Spleen (tissue), 11 donors: Measurements from ENCODE around the gene DPYSL3. TPM values are rescaled to one million over a fixed set of nuclear protein-coding genes. Genes with fewer than 3 reads are reported as not detected.

Experiments used
- DNase-seq: peaks from one replicate; pipeline ENCODE4 v3.0.0-alpha.2; 2020
- H3K27ac ChIP-seq, 8 donors: fragments of 200-600 bp; sonication (generic) in 7 of 8; 1 replicate in 4 of 8; 2 replicates in 4 of 8; pipeline versions ENCODE4 v1.5.0 to v1.8.0; 2016 to 2021; ENCODE audit warnings: inconsistent platforms in 4 of 8, mild to moderate bottlenecking in 4 of 8, moderate library complexity in 1 of 8
- H3K27me3 ChIP-seq, 7 donors: fragments of 200-600 bp; sonication (generic) in 6 of 7; replicated peaks in 1 of 7; 1 replicate in 4 of 7; 2 replicates in 3 of 7; pipeline versions ENCODE4 v1.5.0 to v1.8.0; 2016 to 2021; ENCODE audit warnings: inconsistent platforms in 3 of 7, mild to moderate bottlenecking in 1 of 7
- H3K36me3 ChIP-seq, 6 donors: fragments of 200-600 bp; sonication (generic) in 5 of 6; 1 replicate in 4 of 6; 2 replicates in 2 of 6; pipeline versions ENCODE4 v1.5.0 to v1.8.0; 2016 to 2021; ENCODE audit warnings: inconsistent platforms in 2 of 6
- H3K4me1 ChIP-seq, 6 donors: fragments of 200-600 bp; sonication (generic) in 5 of 6; 1 replicate in 3 of 6; 2 replicates in 3 of 6; pipeline versions ENCODE4 v1.5.0 to v1.8.0; 2016 to 2021; ENCODE audit warnings: inconsistent platforms in 3 of 6
- H3K4me3 ChIP-seq, 8 donors: fragments of 200-600 bp; sonication (generic) in 7 of 8; 1 replicate in 4 of 8; 2 replicates in 4 of 8; pipeline versions ENCODE4 v1.5.0 to v1.8.0; 2016 to 2021; ENCODE audit warnings: inconsistent platforms in 4 of 8, mild to moderate bottlenecking in 4 of 8, moderate library complexity in 2 of 8
- H3K9me3 ChIP-seq, 8 donors: fragments of 200-600 bp; sonication (generic) in 7 of 8; 1 replicate in 4 of 8; 2 replicates in 4 of 8; pipeline versions ENCODE4 v1.5.0 to v1.8.0; 2016 to 2021; ENCODE audit warnings: inconsistent platforms in 4 of 8
- CTCF ChIP-seq, 11 experiments: fragments of 200-600 bp in 7 of 11; fragments of 450-650 bp in 4 of 11; sonication (generic) in 4 of 11; IDR thresholded peaks in 8 of 11; conservative IDR thresholded peaks in 3 of 11; 1 replicate in 7 of 11; 2 replicates in 4 of 11; pipeline versions ENCODE4 v1.4.0 to v1.8.0; 2016 to 2021; ENCODE audit warnings: antibody characterized with exemption in 11 of 11, inconsistent platforms in 4 of 11, mild to moderate bottlenecking in 1 of 11
- POLR2A ChIP-seq, 3 donors: fragments of 450-650 bp; IDR thresholded peaks; one replicate each; pipeline ENCODE4 v1.5.1; 2017; ENCODE audit warnings: antibody characterized with exemption in 3 of 3, mild to moderate bottlenecking in 1 of 3
- POLR2AphosphoS5 ChIP-seq, 3 donors: sonication (generic); formaldehyde crosslinking; IDR thresholded peaks; one replicate each; pipeline ENCODE4 v1.5.1; 2017; ENCODE audit warnings: antibody characterized with exemption in 3 of 3
- WGBS, 5 donors: extraction: QIAGEN DNeasy Blood & Tissue Kit in 3 of 5; methylation state at CpG; one replicate each; pipeline versions ENCODE4 v1.1.5 to v1.1.7; 2013 to 2018; 5-methylcytosine and 5-hydroxymethylcytosine counted together
- intact Hi-C: fragments of 100-400 bp; cut with DNase I; formaldehyde crosslinking; loops from one replicate; pipeline ENCODE4 v1.15.0; 2023; ENCODE audit warnings: low total_unique reads
- polyA plus RNA-seq, 3 donors: library from polyadenylated mRNA; stranded (reverse); fragments of 200-250 nt; gene quantifications; one replicate each; pipeline ENCODE4 v1.2.1, GENCODE V29; 2013
- total RNA-seq, 7 donors: library from RNA; depleted of rRNA in 3 of 7; stranded (reverse); fragments of >200 nt in 3 of 7; fragmentation: NEBNext Ultra II Directional in 4 of 7; extraction: Animal tissue kit (Norgen Biotek cat#: 25700) in 4 of 7; gene quantifications; one replicate each; pipeline versions ENCODE4 v1.1.0 to v1.2.1, GENCODE V29; 2016 to 2021
- donor health status: healthy with polysubstance abuse.
- donor health status: DM: no; HTN: no; CAD: no; lungs with moderate emphysema.
- donor health status: DM: no; HTN: no; CAD: no.
- donor health status: Bipolar disorder and iron deficiency.
- donor health status: healthy.
- donor health status: DM: no; HTN: no; CAD: no.
- donor health status: DM: yes; HTN: yes; CAD: no.

DPYSL3 gene
- total and polyA plus RNA-seq, 10 donors = 10.0 to 58.2 (median 40.4) TPM

GRCh38 chr5:147349241-147349640, 160.6 kb downstream of the DPYSL3 start:
- WGBS, 5 donors = 56 to 85% (median 73%) methylated on average over 2 of the region's 2 CpGs
- TF ChIP-seq POLR2AphosphoS5 (IDR thresholded peaks at IDR 0.05) (no peak), CTCF (IDR thresholded peaks at IDR 0.05 in 8 of 11, conservative IDR thresholded peaks at IDR 0.05 in 3 of 11) (no peak), POLR2A (IDR thresholded peaks at IDR 0.05) (no peak)
- no peaks in the 10 kb centered on the region for H3K4me1 ChIP-seq
- H3K9me3 ChIP-seq = no peaks in the 10 kb centered on the region
- H3K36me3 ChIP-seq = no peaks in the 10 kb centered on the region
- intact Hi-C loops = no loop called here
- H3K27ac ChIP-seq = no peak overlapping the region
- no peak for DNase-seq
- no peaks in the 10 kb centered on the region for H3K27me3 ChIP-seq
- no peak overlapping the region for H3K4me3 ChIP-seq

- 92 to 97% (median 93%) methylated on average over 5 of the region's 5 CpGs for WGBS, 5 donors
- Histone ChIP-seq H3K4me1 (no peaks in the 10 kb centered on the region), H3K4me3 (no peak overlapping the region), H3K9me3 (no peaks in the 10 kb centered on the region), H3K27ac (no peak overlapping the region), H3K36me3 (no peaks in the 10 kb centered on the region), H3K27me3 (no peaks in the 10 kb centered on the region)
- intact Hi-C loops = no loop called here
- no peak for DNase-seq
- TF ChIP-seq POLR2AphosphoS5 (IDR thresholded peaks at IDR 0.05) = no peak
Observed at GRCh38 chr5:147348451-147348850, 161.4 kb downstream of the DPYSL3 start.

- H3K27ac ChIP-seq = no peak overlapping the region
- H3K36me3 ChIP-seq = no peaks in the 10 kb centered on the region
- H3K4me1 ChIP-seq = no peaks in the 10 kb centered on the region
- 86 to 93% (median 91%) methylated on average over 2 of the region's 2 CpGs for whole genome bisulfite sequencing, 5 donors
- no peak for DNase-seq
- TF ChIP-seq POLR2AphosphoS5 (IDR thresholded peaks at IDR 0.05) = no peak
- H3K9me3 ChIP-seq = no peaks in the 10 kb centered on the region
- intact Hi-C loops = no loop called here
- no peak overlapping the region for H3K4me3 ChIP-seq
- no peaks in the 10 kb centered on the region for H3K27me3 ChIP-seq
Observed at GRCh38 chr5:147348046-147348445, 161.8 kb downstream of the DPYSL3 start.

GRCh38 chr5:147346006-147346561, 163.8 kb downstream of the DPYSL3 start:
- Histone ChIP-seq H3K4me3 (no peak overlapping the region), H3K27me3 (no peaks in the 10 kb centered on the region), H3K9me3 (no peaks in the 10 kb centered on the region), H3K4me1 (no peaks in the 10 kb centered on the region), H3K27ac (no peak overlapping the region), H3K36me3 (no peaks in the 10 kb centered on the region)
- DNase-seq = no peak
- 75 to 80% (median 77%) methylated on average over 5 of the region's 5 CpGs for WGBS, 5 donors
- intact Hi-C loops = no loop called here
- no peak for TF ChIP-seq POLR2A (IDR thresholded peaks at IDR 0.05)

GRCh38 chr5:147344861-147345260, 165.0 kb downstream of the DPYSL3 start:
- no peak for TF ChIP-seq CTCF (IDR thresholded peaks at IDR 0.05 in 8 of 11, conservative IDR thresholded peaks at IDR 0.05 in 3 of 11)
- TF ChIP-seq POLR2AphosphoS5 (IDR thresholded peaks at IDR 0.05) = no peak
- no peak for TF ChIP-seq POLR2A (IDR thresholded peaks at IDR 0.05)
- no peaks in the 10 kb centered on the region for H3K27me3 ChIP-seq
- H3K9me3 ChIP-seq = no peaks in the 10 kb centered on the region
- H3K4me1 ChIP-seq = no peaks in the 10 kb centered on the region
- H3K36me3 ChIP-seq = no peaks in the 10 kb centered on the region
- intact Hi-C loops = no loop called here
- no peak overlapping the region for H3K4me3 ChIP-seq
- WGBS, 5 donors = 0 to 61% (median 34%) methylated on average over 1 of the region's 1 CpG
- no peak overlapping the region for H3K27ac ChIP-seq
- no peak for DNase-seq

GRCh38 chr5:147341345-147341744, 168.5 kb downstream of the DPYSL3 start:
- DNase-seq = no peak
- intact Hi-C loops = no loop called here
- Histone ChIP-seq H3K27ac (no peak overlapping the region), H3K9me3 (peaks cover 0 to 19% (median 11%) of the 10 kb centered on the region in 8 donors), H3K27me3 (no peaks in the 10 kb centered on the region), H3K4me1 (no peaks in the 10 kb centered on the region), H3K36me3 (no peaks in the 10 kb centered on the region), H3K4me3 (no peak overlapping the region)
- no peak for TF ChIP-seq POLR2AphosphoS5 (IDR thresholded peaks at IDR 0.05)
- no peak for TF ChIP-seq POLR2A (IDR thresholded peaks at IDR 0.05)
- no peak for TF ChIP-seq CTCF (IDR thresholded peaks at IDR 0.05 in 8 of 11, conservative IDR thresholded peaks at IDR 0.05 in 3 of 11)
